HUDEP-2 (cell line): ENCODE data around the gene ZNF692.
"Not testable (repeated sequence)": the region's sequence is repeated elsewhere in the genome, so short reads cannot be mapped to it uniquely, and the experiment has no call there.

Source experiments
- DNase-seq, 76 experiments: peaks; one replicate each; lab custom pipeline; 2025; ENCODE audit not compliant: unreplicated experiment in 76 of 76; lab: John Stamatoyannopoulos, UW

ZNF692 gene

GRCh38 chr1:248811514-248812490 lies 47.1 kb downstream of the ZNF692 start:
- peak in 3 of 76 experiments; percentile 4 to 17 (median 10) for DNase-seq

GRCh38 chr1:248810727-248811513 lies 48.0 kb downstream of the ZNF692 start:
- no peak for DNase-seq

- DNase-seq: no peak
These were observed 48.7 kb downstream of the ZNF692 start for GRCh38 chr1:248810000-248810726.

GRCh38 chr1:248808876-248809275 lies 50.0 kb downstream of the ZNF692 start:
- no peak for DNase-seq

GRCh38 chr1:248807067-248807737 lies 51.7 kb downstream of the ZNF692 start:
- DNase-seq: peak in 48 of 76 experiments; percentile 3 to 66 (median 34)

GRCh38 chr1:248805876-248806275 lies 53.0 kb downstream of the ZNF692 start:
- peak in 1 of 76 experiments; percentile 9 for DNase-seq

- DNase-seq: peak in 1 of 76 experiments; percentile 7
These were observed 53.9 kb downstream of the ZNF692 start for GRCh38 chr1:248804771-248805681.

GRCh38 chr1:248803501-248803900 lies 55.4 kb downstream of the ZNF692 start:
- not testable (repeated sequence) for DNase-seq

GRCh38 chr1:248802454-248802853 lies 56.4 kb downstream of the ZNF692 start:
- DNase-seq: no peak

- no peak for DNase-seq
These were observed 58.4 kb downstream of the ZNF692 start for GRCh38 chr1:248800459-248800858.
